WTC11 (cell line): Measurements from ENCODE around the gene TRIM40. TPM values are rescaled to one million over a fixed set of nuclear protein-coding genes. Genes with fewer than 3 reads are reported as not detected.

Experiments
- ATAC-seq: fragments of 200-7000 bp; cut with Tn5 transposase; 2 replicates; pipeline ENCODE4 v1.10.0; 2021; ENCODE audit warnings: mild to moderate bottlenecking, moderate library complexity
- CTCF ChIA-PET: fragments of 300-600 bp; sonication (Branson Sonifier 250); formaldehyde crosslinking; loops from one replicate; lab custom pipeline; 2021; ENCODE audit warnings: antibody characterized with exemption; lab: Charles Lee
- POLR2A ChIA-PET: fragments of 350-600 bp; sonication (Branson Sonifier 250); formaldehyde crosslinking; loops from one replicate; lab custom pipeline; 2021; ENCODE audit warnings: antibody characterized with exemption; lab: Charles Lee
- DNase-seq: peaks from one replicate; pipeline ENCODE4 v3.0.0; 2021; ENCODE audit warnings: low spot score
- H3K27ac Mint-ChIP-seq: 2 replicates; pipeline ENCODE4 v1.8.0; 2021; ENCODE audit warnings: mixed read lengths
- H3K27me3 Mint-ChIP-seq: 2 replicates; pipeline ENCODE4 v1.8.0; 2021; ENCODE audit warnings: low read depth, mild to moderate bottlenecking, moderate library complexity, mixed read lengths
- H3K36me3 Mint-ChIP-seq: 2 replicates; pipeline ENCODE4 v1.8.0; 2021; ENCODE audit warnings: mixed read lengths
- H3K4me1 Mint-ChIP-seq: 2 replicates; pipeline ENCODE4 v1.8.0; 2022; ENCODE audit warnings: mixed read lengths
- H3K4me3 Mint-ChIP-seq: 2 replicates; pipeline ENCODE4 v1.8.0; 2021; ENCODE audit warnings: mild to moderate bottlenecking, moderate library complexity, mixed read lengths
- H3K9me3 Mint-ChIP-seq: 2 replicates; pipeline ENCODE4 v1.8.0; 2021; ENCODE audit warnings: mixed read lengths
- CREB1 ChIP-seq: sonication (generic); formaldehyde crosslinking; IDR thresholded peaks from 2 replicates; pipeline ENCODE4 v1.8.0; 2023; ENCODE audit warnings: mild to moderate bottlenecking, missing genetic modification reagents
- ELF4 ChIP-seq: sonication (generic); formaldehyde crosslinking; IDR thresholded peaks from 2 replicates; pipeline ENCODE4 v1.8.1; 2022; ENCODE audit warnings: low read depth, mild to moderate bottlenecking, moderate library complexity, missing genetic modification reagents
- EMX1 ChIP-seq: fragments of 250-450 bp; sonication (Bioruptor Pico); IDR thresholded peaks from 2 replicates; pipeline ENCODE4 v1.8.0; 2021; ENCODE audit warnings: mild to moderate bottlenecking
- FOXK1 ChIP-seq: sonication (generic); formaldehyde crosslinking; IDR thresholded peaks from 2 replicates; pipeline ENCODE4 v1.8.0; 2022; ENCODE audit warnings: mild to moderate bottlenecking, moderate library complexity, missing genetic modification reagents
- GABPB1 ChIP-seq: sonication (generic); formaldehyde crosslinking; IDR thresholded peaks from 2 replicates; pipeline ENCODE4 v1.8.1; 2023; ENCODE audit warnings: mild to moderate bottlenecking, missing genetic modification reagents
- IRF2 ChIP-seq: sonication (generic); formaldehyde crosslinking; IDR thresholded peaks from 2 replicates; pipeline ENCODE4 v1.8.0; 2022; ENCODE audit warnings: low read depth, missing genetic modification reagents, borderline replicate concordance
- JUN ChIP-seq: sonication (generic); formaldehyde crosslinking; IDR thresholded peaks from 2 replicates; pipeline ENCODE4 v1.8.0; 2023; ENCODE audit warnings: mild to moderate bottlenecking, missing genetic modification reagents
- TCF7 ChIP-seq: sonication (generic); formaldehyde crosslinking; IDR thresholded peaks from 2 replicates; pipeline ENCODE4 v1.8.0; 2022; ENCODE audit warnings: mild to moderate bottlenecking, low read depth, missing genetic modification reagents, moderate library complexity
- ZNF121 ChIP-seq: sonication (generic); formaldehyde crosslinking; IDR thresholded peaks from 2 replicates; pipeline ENCODE4 v1.8.0; 2023; ENCODE audit warnings: missing genetic modification reagents
- ZNF232 ChIP-seq: sonication (generic); formaldehyde crosslinking; IDR thresholded peaks from 2 replicates; pipeline ENCODE4 v1.8.0; 2022; ENCODE audit warnings: mild to moderate bottlenecking, missing genetic modification reagents
- total RNA-seq: library from RNA; stranded (reverse); gene quantifications from 3 replicates; pipeline ENCODE4 v1.2.3, GENCODE V29; 2021
- TF ChIP-seq, protein P1 (sequence below): sonication (generic); formaldehyde crosslinking; conservative IDR thresholded peaks from 2 replicates; pipeline ENCODE4 v1.8.1; 2023; ENCODE audit warnings: mild to moderate bottlenecking, low read depth, missing genetic modification reagents, moderate library complexity
- TF ChIP-seq, protein P2 (sequence below): fragments of 250-450 bp; sonication (Bioruptor Pico); IDR thresholded peaks from 2 replicates; pipeline ENCODE4 v1.9.0; 2021; ENCODE audit warnings: mild to moderate bottlenecking, borderline replicate concordance
- TF ChIP-seq, protein P3 (sequence below): sonication (generic); formaldehyde crosslinking; IDR thresholded peaks from 2 replicates; pipeline ENCODE4 v1.8.0; 2022; ENCODE audit warnings: mild to moderate bottlenecking, missing genetic modification reagents
- TF ChIP-seq, protein P4 (sequence below): sonication (generic); formaldehyde crosslinking; conservative IDR thresholded peaks from 2 replicates; pipeline ENCODE4 v1.8.1; 2022; ENCODE audit warnings: mild to moderate bottlenecking, missing genetic modification reagents
- TF ChIP-seq, protein P5 (sequence below): sonication (generic); formaldehyde crosslinking; IDR thresholded peaks from 2 replicates; pipeline ENCODE4 v1.8.0; 2023; ENCODE audit warnings: mild to moderate bottlenecking, missing genetic modification reagents
- TF ChIP-seq, protein P6 (sequence below): fragments of 250-450 bp; sonication (Bioruptor Pico); conservative IDR thresholded peaks from 2 replicates; pipeline ENCODE4 v1.9.0; 2021; ENCODE audit warnings: mild to moderate bottlenecking

TRIM40 gene
- total RNA-seq, 1 experiment from 2014 or later, result not detected

DNA sequence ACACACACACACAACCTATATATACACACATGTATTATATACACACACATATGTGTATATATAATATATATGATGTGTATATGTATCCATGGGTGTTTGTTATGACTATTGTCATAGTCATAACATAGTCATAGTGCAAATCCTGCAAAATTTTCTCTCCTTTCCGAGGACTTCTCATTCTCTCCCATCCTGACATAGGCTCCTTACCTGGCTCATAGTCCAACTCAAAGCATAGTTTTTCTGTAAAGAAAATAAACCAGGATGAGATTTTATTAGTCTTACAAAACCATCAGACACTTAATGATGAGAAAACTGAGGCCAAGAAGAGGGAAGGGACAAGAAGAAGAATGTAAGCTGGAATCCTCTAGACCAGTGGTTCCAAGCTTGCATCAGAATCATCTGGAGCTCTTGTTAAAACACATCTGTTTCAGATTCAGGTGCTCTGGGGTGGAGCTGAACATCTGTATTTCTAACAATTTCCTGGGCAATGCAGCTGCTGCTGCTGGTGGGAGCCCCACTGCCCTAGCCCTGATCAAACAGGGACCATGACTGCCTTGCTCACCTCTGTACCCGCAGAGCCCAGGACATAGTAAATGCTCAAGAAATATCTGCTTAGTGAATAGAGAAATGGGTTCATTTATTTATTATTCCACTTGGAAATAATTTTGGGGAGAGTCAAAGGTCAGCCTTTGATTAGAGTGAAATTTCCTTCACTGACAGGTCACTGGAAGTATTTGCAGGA, 19.8 kb downstream of the TRIM40 start (continued):
- TF ChIP-seq, protein P1, sequence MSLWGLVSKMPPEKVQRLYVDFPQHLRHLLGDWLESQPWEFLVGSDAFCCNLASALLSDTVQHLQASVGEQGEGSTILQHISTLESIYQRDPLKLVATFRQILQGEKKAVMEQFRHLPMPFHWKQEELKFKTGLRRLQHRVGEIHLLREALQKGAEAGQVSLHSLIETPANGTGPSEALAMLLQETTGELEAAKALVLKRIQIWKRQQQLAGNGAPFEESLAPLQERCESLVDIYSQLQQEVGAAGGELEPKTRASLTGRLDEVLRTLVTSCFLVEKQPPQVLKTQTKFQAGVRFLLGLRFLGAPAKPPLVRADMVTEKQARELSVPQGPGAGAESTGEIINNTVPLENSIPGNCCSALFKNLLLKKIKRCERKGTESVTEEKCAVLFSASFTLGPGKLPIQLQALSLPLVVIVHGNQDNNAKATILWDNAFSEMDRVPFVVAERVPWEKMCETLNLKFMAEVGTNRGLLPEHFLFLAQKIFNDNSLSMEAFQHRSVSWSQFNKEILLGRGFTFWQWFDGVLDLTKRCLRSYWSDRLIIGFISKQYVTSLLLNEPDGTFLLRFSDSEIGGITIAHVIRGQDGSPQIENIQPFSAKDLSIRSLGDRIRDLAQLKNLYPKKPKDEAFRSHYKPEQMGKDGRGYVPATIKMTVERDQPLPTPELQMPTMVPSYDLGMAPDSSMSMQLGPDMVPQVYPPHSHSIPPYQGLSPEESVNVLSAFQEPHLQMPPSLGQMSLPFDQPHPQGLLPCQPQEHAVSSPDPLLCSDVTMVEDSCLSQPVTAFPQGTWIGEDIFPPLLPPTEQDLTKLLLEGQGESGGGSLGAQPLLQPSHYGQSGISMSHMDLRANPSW (CRISPR knock-in tag), result no peak
- TF ChIP-seq ZNF121 (CRISPR knock-in tag) (no peak), CREB1 (CRISPR knock-in tag) (no peak), ZNF232 (CRISPR knock-in tag) (no peak)
- TF ChIP-seq, protein P2, sequence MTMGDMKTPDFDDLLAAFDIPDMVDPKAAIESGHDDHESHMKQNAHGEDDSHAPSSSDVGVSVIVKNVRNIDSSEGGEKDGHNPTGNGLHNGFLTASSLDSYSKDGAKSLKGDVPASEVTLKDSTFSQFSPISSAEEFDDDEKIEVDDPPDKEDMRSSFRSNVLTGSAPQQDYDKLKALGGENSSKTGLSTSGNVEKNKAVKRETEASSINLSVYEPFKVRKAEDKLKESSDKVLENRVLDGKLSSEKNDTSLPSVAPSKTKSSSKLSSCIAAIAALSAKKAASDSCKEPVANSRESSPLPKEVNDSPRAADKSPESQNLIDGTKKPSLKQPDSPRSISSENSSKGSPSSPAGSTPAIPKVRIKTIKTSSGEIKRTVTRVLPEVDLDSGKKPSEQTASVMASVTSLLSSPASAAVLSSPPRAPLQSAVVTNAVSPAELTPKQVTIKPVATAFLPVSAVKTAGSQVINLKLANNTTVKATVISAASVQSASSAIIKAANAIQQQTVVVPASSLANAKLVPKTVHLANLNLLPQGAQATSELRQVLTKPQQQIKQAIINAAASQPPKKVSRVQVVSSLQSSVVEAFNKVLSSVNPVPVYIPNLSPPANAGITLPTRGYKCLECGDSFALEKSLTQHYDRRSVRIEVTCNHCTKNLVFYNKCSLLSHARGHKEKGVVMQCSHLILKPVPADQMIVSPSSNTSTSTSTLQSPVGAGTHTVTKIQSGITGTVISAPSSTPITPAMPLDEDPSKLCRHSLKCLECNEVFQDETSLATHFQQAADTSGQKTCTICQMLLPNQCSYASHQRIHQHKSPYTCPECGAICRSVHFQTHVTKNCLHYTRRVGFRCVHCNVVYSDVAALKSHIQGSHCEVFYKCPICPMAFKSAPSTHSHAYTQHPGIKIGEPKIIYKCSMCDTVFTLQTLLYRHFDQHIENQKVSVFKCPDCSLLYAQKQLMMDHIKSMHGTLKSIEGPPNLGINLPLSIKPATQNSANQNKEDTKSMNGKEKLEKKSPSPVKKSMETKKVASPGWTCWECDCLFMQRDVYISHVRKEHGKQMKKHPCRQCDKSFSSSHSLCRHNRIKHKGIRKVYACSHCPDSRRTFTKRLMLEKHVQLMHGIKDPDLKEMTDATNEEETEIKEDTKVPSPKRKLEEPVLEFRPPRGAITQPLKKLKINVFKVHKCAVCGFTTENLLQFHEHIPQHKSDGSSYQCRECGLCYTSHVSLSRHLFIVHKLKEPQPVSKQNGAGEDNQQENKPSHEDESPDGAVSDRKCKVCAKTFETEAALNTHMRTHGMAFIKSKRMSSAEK (CRISPR knock-in tag), result no peak
- TF ChIP-seq, protein P3, sequence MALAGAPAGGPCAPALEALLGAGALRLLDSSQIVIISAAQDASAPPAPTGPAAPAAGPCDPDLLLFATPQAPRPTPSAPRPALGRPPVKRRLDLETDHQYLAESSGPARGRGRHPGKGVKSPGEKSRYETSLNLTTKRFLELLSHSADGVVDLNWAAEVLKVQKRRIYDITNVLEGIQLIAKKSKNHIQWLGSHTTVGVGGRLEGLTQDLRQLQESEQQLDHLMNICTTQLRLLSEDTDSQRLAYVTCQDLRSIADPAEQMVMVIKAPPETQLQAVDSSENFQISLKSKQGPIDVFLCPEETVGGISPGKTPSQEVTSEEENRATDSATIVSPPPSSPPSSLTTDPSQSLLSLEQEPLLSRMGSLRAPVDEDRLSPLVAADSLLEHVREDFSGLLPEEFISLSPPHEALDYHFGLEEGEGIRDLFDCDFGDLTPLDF (CRISPR knock-in tag), result no peak
- TF ChIP-seq, protein P4, sequence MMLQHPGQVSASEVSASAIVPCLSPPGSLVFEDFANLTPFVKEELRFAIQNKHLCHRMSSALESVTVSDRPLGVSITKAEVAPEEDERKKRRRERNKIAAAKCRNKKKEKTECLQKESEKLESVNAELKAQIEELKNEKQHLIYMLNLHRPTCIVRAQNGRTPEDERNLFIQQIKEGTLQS (CRISPR knock-in tag), result no peak

DNA sequence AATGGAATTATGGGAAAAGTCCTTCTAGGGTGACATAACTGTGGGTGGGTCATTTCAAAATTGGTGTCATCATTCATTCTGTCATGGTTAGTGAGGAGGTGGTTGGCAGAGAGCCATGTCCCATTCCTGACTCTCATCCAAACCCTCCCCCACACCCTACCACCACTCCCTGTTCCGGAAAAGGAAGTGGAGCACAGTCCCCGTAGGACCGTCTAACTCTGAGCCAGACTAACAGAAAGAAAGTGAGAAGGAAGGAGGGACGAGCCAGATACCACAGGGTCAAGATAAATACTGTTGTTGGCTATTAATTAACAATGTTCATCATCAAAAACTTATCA, 20.3 kb downstream of the TRIM40 start:
- Mint-ChIP-seq H3K4me1 (no peaks in the 10 kb centered on the region), H3K36me3 (no peaks in the 10 kb centered on the region), H3K27me3 (peaks cover 37% of the 10 kb centered on the region), H3K9me3 (no peaks in the 10 kb centered on the region), H3K27ac (no peak overlapping the region), H3K4me3 (no peak overlapping the region)
- ChIA-PET POLR2A (no interaction called here), CTCF (no interaction called here)
- DNase-seq (no peak), ATAC-seq (no peak)
- TF ChIP-seq, protein P5, sequence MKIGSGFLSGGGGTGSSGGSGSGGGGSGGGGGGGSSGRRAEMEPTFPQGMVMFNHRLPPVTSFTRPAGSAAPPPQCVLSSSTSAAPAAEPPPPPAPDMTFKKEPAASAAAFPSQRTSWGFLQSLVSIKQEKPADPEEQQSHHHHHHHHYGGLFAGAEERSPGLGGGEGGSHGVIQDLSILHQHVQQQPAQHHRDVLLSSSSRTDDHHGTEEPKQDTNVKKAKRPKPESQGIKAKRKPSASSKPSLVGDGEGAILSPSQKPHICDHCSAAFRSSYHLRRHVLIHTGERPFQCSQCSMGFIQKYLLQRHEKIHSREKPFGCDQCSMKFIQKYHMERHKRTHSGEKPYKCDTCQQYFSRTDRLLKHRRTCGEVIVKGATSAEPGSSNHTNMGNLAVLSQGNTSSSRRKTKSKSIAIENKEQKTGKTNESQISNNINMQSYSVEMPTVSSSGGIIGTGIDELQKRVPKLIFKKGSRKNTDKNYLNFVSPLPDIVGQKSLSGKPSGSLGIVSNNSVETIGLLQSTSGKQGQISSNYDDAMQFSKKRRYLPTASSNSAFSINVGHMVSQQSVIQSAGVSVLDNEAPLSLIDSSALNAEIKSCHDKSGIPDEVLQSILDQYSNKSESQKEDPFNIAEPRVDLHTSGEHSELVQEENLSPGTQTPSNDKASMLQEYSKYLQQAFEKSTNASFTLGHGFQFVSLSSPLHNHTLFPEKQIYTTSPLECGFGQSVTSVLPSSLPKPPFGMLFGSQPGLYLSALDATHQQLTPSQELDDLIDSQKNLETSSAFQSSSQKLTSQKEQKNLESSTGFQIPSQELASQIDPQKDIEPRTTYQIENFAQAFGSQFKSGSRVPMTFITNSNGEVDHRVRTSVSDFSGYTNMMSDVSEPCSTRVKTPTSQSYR (CRISPR knock-in tag), result no peak
- TF ChIP-seq GABPB1 (CRISPR knock-in tag), result 0 out of 2 replicates have a peak, but pooled peaks have one; percentile 34

DNA sequence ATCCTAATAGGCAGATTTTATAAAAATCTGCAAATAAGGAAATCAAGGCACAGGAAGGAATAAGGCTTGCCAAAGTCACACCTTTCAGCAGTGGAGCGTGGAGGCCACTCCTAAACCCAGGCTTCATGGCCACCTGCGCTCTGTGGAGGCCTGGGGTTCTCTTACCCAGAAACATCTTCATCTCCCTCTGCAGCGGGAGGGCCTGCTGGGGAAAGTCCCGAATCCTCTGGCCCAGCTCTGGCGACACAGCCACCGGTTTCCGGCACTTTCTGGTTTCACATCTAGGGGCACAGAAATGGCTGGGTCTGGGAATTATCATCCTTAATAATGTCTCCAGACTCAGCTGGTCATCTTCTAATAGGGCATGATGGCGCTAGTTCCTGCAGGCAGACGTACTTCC, 20.8 kb downstream of the TRIM40 start:
- Mint-ChIP-seq H3K36me3 (no peaks in the 10 kb centered on the region), H3K27ac (no peak overlapping the region), H3K4me1 (no peaks in the 10 kb centered on the region), H3K9me3 (no peaks in the 10 kb centered on the region), H3K27me3 (peaks cover 35% of the 10 kb centered on the region), H3K4me3 (no peak overlapping the region)
- no peak for DNase-seq
- CTCF ChIA-PET, result no interaction called here
- ATAC-seq, result no peak
- POLR2A ChIA-PET, result no interaction called here
- TF ChIP-seq GABPB1 (CRISPR knock-in tag) (no peak), EMX1 (CRISPR knock-in tag) (no peak), FOXK1 (CRISPR knock-in tag) (no peak), IRF2 (CRISPR knock-in tag) (no peak), JUN (no peak), TCF7 (CRISPR knock-in tag) (no peak), ELF4 (CRISPR knock-in tag) (no peak)
- TF ChIP-seq, protein P1 (CRISPR knock-in tag), result no peak
- TF ChIP-seq, protein P6, sequence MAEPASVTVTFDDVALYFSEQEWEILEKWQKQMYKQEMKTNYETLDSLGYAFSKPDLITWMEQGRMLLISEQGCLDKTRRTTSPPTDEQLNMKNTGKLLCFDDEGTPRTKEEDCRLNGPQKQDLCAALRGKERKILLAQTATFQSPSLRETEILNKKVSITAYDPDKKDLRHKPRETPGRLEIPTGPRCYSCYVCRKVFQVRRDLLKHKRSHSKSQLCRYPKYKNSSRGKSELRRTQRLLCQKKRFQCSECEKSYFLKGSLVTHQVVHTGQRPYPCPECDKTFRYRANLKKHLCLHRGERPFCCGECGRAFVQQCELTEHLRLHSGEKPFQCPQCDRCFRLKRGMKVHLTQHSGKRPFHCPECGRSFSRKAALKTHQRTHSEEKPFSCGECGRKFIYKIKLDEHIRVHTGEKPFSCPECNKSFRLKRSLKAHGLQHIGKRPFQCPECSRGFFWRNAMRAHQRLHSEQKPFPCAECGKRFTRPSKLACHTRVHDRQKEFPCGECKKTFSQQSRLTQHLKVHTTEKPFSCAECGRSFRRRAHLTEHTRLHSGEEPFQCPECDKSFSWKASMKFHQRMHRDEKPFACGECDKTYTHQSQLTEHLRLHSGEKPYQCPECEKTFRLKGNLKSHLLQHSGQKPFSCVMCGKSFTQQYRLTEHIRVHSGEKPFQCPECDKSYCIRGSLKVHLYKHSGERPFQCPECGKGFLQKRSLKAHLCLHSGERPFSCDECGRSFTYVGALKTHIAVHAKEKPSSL (CRISPR knock-in tag), result no peak
